Motor neuron (in vitro differentiated cells): ENCODE data around the gene AGBL4. TPM values are rescaled to one million over a fixed set of nuclear protein-coding genes. Genes with fewer than 3 reads are reported as not detected.

Experiments used
- ATAC-seq, 8 experiments: fragments of 200-7000 bp; cut with Tn5 transposase; replicated peaks in 6 of 8; 2 replicates each; pipeline ENCODE4 v1.8.0; 2021; ENCODE audit warnings: mild to moderate bottlenecking in 8 of 8, moderate library complexity in 8 of 8
- H3K27ac ChIP-seq, 2 donors: fragments of 250-450 bp; sonication (Bioruptor Pico); 2 replicates each; pipeline ENCODE4 v1.9.0; 2021; ENCODE audit warnings: antibody characterized with exemption in 2 of 2, mild to moderate bottlenecking in 2 of 2, moderate library complexity in 1 of 2
- H3K4me1 ChIP-seq, 2 donors: fragments of 250-450 bp; sonication (Bioruptor Pico); replicated peaks in 1 of 2; 2 replicates each; pipeline ENCODE4 v1.6.1; 2021; ENCODE audit warnings: antibody characterized with exemption in 2 of 2, mild to moderate bottlenecking in 2 of 2, moderate library complexity in 1 of 2
- H3K4me3 ChIP-seq, 5 donors: fragments of 250-450 bp; sonication (Bioruptor Pico); 2 replicates each; pipeline ENCODE4 v1.9.0; 2021; ENCODE audit warnings: antibody characterized with exemption in 5 of 5, mild to moderate bottlenecking in 5 of 5, moderate library complexity in 4 of 5
- WGBS, 10 experiments: fragments of 450-650 bp; shearing (Covaris generic); methylation state at CpG; one replicate each; pipeline ENCODE4 v1.0.0; 2022; 5-methylcytosine and 5-hydroxymethylcytosine counted together
- in situ Hi-C, 9 experiments: fragments of 400-800 bp; cut with MboI; loops; one replicate each; pipeline ENCODE4 v1.15.0; 2021; ENCODE audit warnings: low sequenced_read_pairs in 9 of 9, low pct_unique_long_range_greater_than_20kb in 2 of 9; ENCODE audit not compliant: unreplicated experiment in 9 of 9
- total RNA-seq, 8 experiments: library from RNA; unstranded; fragments of 300-600 nt; gene quantifications; 2 replicates each; pipeline versions ENCODE4 v1.2.3 to v1.2.4, GENCODE V29; 2022

AGBL4 gene
- total RNA-seq, 8 experiments from 2014 or later, result 0.10 to 4.5 (median 1.9) TPM

DNA sequence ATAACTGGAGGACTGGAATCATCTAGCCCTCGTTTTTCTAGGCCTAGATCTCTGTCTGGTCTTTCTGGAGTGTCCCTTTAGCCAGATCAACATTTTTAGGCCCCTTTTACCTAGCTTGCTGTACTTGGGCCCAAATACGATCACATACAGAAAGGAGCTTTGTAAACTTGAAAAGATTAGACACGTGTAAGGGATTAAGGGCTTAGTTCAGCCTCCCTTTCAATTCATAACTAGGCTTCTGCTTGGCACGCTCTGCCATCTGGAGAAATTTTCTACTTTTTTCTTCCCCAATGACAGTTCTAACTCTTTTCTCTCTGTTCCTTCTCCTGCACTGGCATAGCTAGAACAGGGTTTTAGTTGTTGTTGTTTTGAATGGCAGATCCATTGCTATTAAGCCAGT lies 1093.7 kb downstream of the AGBL4 start:
- 26 to 87% (median 67%) methylated on average over 1 to 4 of the region's 4 CpGs; no CpG with 5 or more reads in 2 of the 10 experiments for WGBS, 10 experiments
- Histone ChIP-seq H3K27ac (no peak overlapping the region), H3K4me1 (peaks cover 0 to 10% of the 10 kb centered on the region in 2 donors), H3K4me3 (no peak overlapping the region)
- ATAC-seq, result no peak
- in situ Hi-C loops, result no loop called here

DNA sequence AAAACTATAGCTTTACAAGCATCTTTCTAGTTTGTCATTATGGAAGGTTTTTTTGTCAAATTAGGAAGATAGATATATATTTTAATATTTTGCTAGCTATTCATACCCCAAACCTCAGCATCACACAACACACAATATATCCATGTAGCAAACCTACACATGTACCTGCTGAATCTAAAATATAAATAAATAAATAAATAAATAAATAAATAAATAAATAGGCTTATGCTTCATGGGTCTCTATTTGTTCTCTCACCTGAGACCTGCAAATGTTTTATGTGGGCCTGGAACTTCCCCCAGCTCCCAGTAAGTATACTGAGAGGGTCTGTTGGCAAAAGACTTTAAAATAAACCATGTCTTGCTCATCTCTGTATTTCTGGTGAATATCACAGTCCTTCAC lies 1099.7 kb downstream of the AGBL4 start:
- Histone ChIP-seq H3K4me3 (no peak overlapping the region), H3K4me1 (peaks cover 3 to 18% of the 10 kb centered on the region in 2 donors), H3K27ac (no peak overlapping the region)
- no peak for ATAC-seq
- in situ Hi-C loops, result loop anchor here in 4 of 9 experiments (25.0 kb wide), 1 partner anchor 1413 kb away; no protein-coding TSS in a partner anchor

DNA sequence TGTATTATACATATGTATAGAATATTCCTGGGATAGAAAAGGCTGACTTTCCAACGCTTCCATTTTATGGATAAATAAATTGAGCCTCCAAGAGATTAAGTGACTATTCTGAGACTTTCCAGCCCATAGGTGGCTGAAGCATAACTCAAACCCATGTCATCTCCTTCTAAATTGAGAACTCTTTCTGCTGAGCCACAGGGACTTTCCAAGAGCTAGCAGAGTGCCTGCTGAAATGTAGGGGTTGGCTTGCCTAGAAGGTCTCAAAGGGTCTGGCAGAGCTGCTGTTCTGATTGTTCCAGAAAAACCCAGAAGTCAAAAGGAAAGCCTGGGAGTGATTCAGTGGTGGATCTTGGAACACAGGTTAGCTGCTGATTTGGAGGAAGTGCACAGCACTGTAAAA lies 1100.6 kb downstream of the AGBL4 start:
- H3K4me3 ChIP-seq, result no peak overlapping the region
- in situ Hi-C loops, result loop anchor here in 4 of 9 experiments (25.0 kb wide), 1 partner anchor 1414 kb away; no protein-coding TSS in a partner anchor
- 33 to 100% (median 94%) methylated on average over 1 of the region's 1 CpG; no CpG with 5 or more reads in 2 of the 10 experiments for WGBS, 10 experiments
- peaks cover 9 to 20% of the 10 kb centered on the region in 2 donors for H3K4me1 ChIP-seq
- ATAC-seq, result no peak
- no peak overlapping the region for H3K27ac ChIP-seq

DNA sequence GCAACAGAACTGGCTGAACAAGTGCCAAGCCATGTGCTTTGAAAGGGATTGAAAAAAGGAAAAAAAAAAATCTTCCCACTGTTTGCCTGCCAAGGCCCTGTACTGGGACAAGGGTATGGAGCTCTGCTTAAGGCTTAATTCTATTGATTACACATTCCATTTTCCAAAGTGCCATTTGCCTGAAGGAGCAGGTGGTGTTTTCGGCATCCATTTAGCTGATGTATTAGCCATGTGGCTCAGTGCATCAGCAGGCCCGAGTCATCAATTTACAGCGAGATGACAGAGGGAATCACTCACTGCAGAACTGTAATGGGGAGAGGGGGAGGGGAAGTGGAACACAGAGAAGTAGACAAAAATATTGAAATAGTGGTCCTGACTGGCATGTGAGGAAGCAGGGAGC lies 1102.9 kb downstream of the AGBL4 start:
- 8 to 61% (median 36%) methylated on average over 1 to 3 of the region's 3 CpGs; no CpG with 5 or more reads in 1 of the 10 experiments for WGBS, 10 experiments

DNA sequence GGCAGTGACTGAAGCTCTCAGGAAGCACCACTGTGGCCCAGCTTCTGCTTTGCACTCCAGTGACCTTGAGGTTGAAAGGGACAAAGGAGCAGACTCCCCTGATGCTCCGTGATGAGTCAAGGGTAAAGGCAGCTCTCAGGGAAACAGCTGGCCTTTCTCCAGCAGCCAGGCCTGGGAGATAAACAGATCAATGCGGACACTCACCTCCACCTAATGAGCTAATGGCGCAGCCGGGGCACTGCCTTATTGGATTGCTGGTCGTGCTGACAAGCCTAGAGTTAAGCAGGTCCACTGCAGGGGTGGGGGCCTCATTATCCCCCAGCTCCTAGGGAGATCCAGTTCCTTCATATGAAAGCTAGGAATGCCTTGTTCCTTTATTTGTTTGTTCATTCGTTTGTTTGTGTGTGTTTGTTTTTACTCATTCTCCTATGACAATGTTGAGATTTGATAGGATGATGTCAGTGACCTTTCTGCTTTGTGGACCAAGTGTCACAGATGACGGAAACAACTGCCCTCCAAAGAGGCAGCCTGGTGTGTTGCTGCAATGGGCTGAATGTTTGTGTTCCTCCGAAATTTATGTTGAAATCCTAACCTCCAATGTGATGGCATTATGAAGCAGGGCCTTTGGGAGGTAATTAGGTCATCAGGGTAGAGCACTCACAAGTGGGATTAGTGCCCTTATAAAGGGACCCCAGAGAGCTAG lies 1105.7 kb downstream of the AGBL4 start:
- peak in 5 of 8 experiments; percentile 8 to 57 (median 47) for ATAC-seq
- H3K4me3 ChIP-seq, result no peak overlapping the region
- H3K27ac ChIP-seq, result peak overlapping the region; percentile 6 to 61
- peaks cover 21 to 39% of the 10 kb centered on the region in 2 donors for H3K4me1 ChIP-seq
- in situ Hi-C loops, result loop anchor here in 4 of 9 experiments (25.0 kb wide), 1 partner anchor 1419 kb away; no protein-coding TSS in a partner anchor
- WGBS, 10 experiments, result 46 to 88% (median 62%) methylated on average over 1 to 7 of the region's 8 CpGs

More for the DNA sequence above, 1102.9 kb downstream of the AGBL4 start:
- peaks cover 20 to 40% of the 10 kb centered on the region in 2 donors for H3K4me1 ChIP-seq
- no peak overlapping the region for H3K4me3 ChIP-seq
- ATAC-seq, result peak in 5 of 8 experiments; percentile 79 to 87 (median 83)
- in situ Hi-C loops, result loop anchor here in 4 of 9 experiments (25.0 kb wide), 1 partner anchor 1416 kb away; no protein-coding TSS in a partner anchor
- H3K27ac ChIP-seq, result peak overlapping the region; percentile 22 to 62

DNA sequence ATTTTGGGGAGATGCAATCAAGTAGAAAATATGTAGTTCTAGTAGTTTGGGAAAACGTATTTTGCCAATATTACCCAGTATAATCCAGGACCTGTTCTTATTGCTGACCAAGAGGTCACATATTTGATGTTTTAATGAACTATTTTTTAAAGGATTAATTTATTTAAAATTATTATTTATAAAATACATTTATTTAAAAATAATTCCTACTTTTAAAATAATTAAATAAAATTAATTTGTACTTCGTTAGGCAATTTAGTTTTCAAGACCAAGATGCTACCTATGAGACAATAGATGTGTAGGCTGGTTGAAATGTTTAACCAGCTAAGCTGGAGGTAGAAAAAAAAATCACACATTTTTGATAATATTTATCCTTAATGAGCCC lies 1106.7 kb downstream of the AGBL4 start:
- no peak overlapping the region for H3K4me3 ChIP-seq
- H3K27ac ChIP-seq, result no peak overlapping the region
- in situ Hi-C loops, result loop anchor here in 4 of 9 experiments (25.0 kb wide), 1 partner anchor 1420 kb away; no protein-coding TSS in a partner anchor
- ATAC-seq, result no peak
- peaks cover 21 to 39% of the 10 kb centered on the region in 2 donors for H3K4me1 ChIP-seq
- 8 to 100% (median 86%) methylated on average over 1 to 2 of the region's 2 CpGs for WGBS, 10 experiments

DNA sequence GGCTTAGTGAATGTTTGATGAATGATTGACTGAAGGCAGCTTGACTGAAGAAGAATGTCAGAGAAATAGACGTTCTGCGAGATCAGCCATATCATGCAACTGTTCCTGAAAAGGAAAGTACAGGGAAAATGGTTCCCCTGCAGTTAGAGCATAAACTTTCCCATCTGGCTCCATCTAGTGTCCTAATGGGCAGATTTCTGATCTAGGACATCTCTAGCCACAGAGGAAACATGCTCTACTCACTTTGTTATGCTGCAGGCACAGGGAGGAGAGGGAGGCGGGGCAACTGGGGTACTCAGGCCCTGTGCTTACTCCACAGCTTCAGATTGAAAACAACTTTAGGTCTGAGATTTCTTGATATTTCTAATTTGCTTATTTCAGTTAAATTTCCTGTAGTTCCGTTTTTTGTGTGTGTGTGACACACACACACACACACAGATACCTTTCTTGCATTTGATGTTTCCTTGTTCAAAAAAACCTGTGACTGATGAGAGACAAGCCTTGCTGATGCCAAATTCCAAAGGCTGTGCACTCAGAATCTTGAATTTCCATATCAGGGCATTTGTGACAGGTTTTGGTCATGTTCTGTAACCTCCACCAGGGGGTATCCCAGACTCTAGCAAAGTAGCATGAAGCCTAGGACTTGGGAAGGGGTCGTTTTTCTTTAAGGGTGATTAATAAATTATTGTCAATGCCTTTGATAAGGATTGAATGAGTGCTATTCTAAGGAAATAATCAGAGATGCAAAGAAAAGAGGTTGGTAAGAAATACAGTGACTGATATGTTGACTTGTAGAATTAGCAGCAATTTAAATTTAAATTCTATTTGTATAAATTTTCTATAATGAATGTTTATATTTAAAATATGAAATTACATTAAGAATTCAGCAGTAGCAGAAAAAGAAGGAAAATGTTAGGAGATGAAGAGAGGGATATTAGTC lies 1107.4 kb downstream of the AGBL4 start:
- H3K4me1 ChIP-seq, result peaks cover 21 to 39% of the 10 kb centered on the region in 2 donors
- WGBS, 10 experiments, result 0 to 61% (median 16%) methylated on average over 1 to 5 of the region's 5 CpGs
- H3K4me3 ChIP-seq, result no peak overlapping the region
- ATAC-seq, result peak; percentile 66 to 97 (median 82)
- no peak overlapping the region for H3K27ac ChIP-seq
- in situ Hi-C loops, result loop anchor here in 4 of 9 experiments (25.0 kb wide), 1 partner anchor 1421 kb away; no protein-coding TSS in a partner anchor

DNA sequence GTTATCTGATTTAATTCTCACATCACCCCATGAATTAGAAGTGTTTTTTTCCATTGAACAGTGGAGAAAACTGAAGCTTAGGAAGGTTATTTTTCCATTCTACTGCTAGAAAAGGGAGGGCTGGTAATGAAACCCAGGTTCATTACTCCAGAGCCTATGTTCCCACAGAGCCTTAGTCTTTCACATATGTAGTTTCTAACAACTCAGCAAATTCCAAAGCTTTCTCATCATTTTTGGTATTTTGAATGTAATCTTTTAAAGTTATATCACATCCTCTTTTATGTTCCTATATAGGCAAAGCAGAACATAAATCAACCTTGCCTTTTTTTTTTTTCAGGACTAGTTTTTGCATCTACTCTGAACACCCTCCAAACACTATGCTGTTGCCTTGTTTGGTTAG lies 1115.1 kb downstream of the AGBL4 start:
- H3K4me3 ChIP-seq, result no peak overlapping the region
- ATAC-seq, result no peak
- no peak overlapping the region for H3K27ac ChIP-seq
- H3K4me1 ChIP-seq, result peaks cover 3 to 12% of the 10 kb centered on the region in 2 donors
- in situ Hi-C loops, result loop anchor here in 4 of 9 experiments (25.0 kb wide), 1 partner anchor 1429 kb away; no protein-coding TSS in a partner anchor

DNA sequence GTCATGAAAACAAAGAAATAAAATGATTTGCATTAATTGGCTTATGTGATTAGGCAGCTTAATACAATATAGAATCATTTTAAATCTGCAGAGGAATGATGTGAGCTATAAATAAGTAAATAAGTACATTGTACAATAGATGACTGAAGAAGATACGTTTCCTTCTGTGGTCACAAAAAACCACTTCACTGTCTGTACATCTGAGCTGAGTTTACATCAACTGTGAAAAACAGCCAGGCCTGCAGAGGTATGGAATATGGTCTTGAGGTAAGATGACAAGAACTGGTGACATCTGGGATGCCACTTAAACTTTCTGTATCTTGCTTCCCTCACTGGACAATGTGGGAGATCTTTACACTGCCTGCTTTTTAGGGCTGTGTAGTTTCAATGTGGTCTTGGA lies 1117.0 kb downstream of the AGBL4 start:
- ATAC-seq, result no peak
- 14 to 100% (median 91%) methylated on average over 1 of the region's 1 CpG; no CpG with 5 or more reads in 4 of the 10 experiments for WGBS, 10 experiments
- Histone ChIP-seq H3K4me3 (no peak overlapping the region), H3K4me1 (peaks cover 3 to 12% of the 10 kb centered on the region in 2 donors), H3K27ac (no peak overlapping the region)
- in situ Hi-C loops, result loop anchor here in 4 of 9 experiments (25.0 kb wide), 1 partner anchor 1431 kb away; no protein-coding TSS in a partner anchor

DNA sequence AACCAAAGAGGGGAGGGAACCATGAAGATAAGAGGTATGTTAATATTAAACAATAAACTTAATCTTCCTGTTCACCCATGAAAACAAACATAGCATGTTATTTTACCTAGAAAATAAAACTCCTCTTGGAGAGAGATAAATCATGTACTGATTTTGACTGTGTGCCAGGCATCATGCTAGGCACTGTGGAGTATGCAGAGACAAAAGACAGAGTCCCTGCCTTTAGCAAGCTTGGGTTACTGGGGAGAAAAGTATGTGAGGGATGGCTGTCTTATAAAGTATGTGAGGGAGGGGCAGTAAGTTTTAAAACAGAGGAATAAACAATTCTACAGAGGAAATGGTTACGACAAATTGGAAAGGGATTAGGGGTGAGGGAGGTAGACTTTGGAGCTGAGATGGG lies 1117.6 kb downstream of the AGBL4 start:
- WGBS, 10 experiments, result 22 to 92% (median 84%) methylated on average over 1 of the region's 1 CpG
- H3K4me1 ChIP-seq, result peaks cover 1 to 11% of the 10 kb centered on the region in 2 donors
- in situ Hi-C loops, result loop anchor here in 4 of 9 experiments (25.0 kb wide), 1 partner anchor 1431 kb away; no protein-coding TSS in a partner anchor
- peak in 1 of 8 experiments; percentile 66 for ATAC-seq
- no peak overlapping the region for H3K4me3 ChIP-seq
- H3K27ac ChIP-seq, result no peak overlapping the region

DNA sequence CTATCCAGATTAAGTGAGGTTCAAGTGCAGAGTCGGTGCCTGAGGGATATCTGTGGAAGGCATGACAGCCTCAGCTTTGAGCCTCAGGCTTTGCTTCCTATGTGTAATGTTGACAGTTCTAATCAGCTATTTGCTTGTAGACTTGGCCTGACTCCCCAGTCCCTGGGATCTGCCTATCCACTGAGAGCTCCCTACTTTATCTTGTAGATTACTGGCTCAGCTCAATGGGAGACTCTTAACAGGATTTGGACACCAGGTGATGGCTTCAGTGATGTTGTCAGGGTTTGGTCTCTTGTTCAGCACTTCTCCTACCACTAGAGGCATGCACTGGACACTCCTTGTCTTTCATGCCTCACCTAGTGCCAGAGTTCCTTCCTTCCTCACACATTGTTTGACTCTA lies 1120.5 kb downstream of the AGBL4 start:
- ATAC-seq, result no peak
- WGBS, 10 experiments, result 0 to 91% (median 80%) methylated on average over 1 of the region's 1 CpG; no CpG with 5 or more reads in 5 of the 10 experiments
- no peak overlapping the region for H3K4me3 ChIP-seq
- in situ Hi-C loops, result loop anchor here in 4 of 9 experiments (25.0 kb wide), 1 partner anchor 1434 kb away; no protein-coding TSS in a partner anchor
- peaks cover 0 to 3% of the 10 kb centered on the region in 2 donors for H3K4me1 ChIP-seq
- no peak overlapping the region for H3K27ac ChIP-seq

DNA sequence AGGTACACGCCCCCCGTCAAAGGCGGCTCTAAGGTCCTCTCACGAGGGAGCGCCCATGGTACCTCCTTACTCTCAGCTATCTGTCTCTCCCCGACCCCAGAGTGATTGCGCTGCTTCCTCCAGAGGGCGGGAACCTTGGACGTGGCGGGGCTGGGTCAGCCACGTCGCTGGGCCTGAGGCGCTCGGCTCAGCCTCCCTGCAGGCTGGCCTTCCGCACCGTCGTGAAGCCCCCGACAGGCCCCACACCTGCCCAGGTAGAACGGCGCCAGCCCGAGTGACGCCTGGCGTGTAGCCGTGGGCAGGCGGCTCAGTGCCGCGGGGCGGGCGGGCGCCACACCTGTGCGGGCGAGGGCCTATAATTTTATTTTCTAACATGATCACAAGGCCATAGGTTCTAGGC lies 1124.9 kb downstream of the AGBL4 start:
- WGBS, 10 experiments, result 79 to 98% (median 90%) methylated on average over 2 to 27 of the region's 32 CpGs; no CpG with 5 or more reads in 3 of the 10 experiments
- in situ Hi-C loops, result no loop called here
- peaks cover 5 to 9% of the 10 kb centered on the region in 2 donors for H3K4me1 ChIP-seq
- no peak overlapping the region for H3K4me3 ChIP-seq
- ATAC-seq, result no peak
- no peak overlapping the region for H3K27ac ChIP-seq
